K562 (cell line): ENCODE measurements around the gene PDCD11.
"Not testable (repeated sequence)": the region's sequence is repeated elsewhere in the genome, so short reads cannot be mapped to it uniquely, and the experiment has no call there.

Source experiments
- BRF1 ChIP-seq: IDR thresholded peaks from 3 replicates; pipeline ENCODE4 v1.6.1; 2011; ENCODE audit warnings: borderline replicate concordance, mild to moderate bottlenecking; ENCODE audit not compliant: insufficient read length; ENCODE audit errors: extremely low read depth
- FOXJ3 ChIP-seq: sonication (generic); formaldehyde crosslinking; IDR thresholded peaks from 2 replicates; pipeline ENCODE4 v1.4.0; 2020; ENCODE audit warnings: mild to moderate bottlenecking, missing genetic modification reagents
- POLR2A ChIP-seq: fragments of 450-650 bp; conservative IDR thresholded peaks from 2 replicates; pipeline ENCODE4 v1.6.1; 2016
- POLR2AphosphoS5 ChIP-seq: IDR thresholded peaks from 2 replicates; pipeline ENCODE4 v1.6.1; 2011; ENCODE audit warnings: mild to moderate bottlenecking, low read depth, low read length, moderate library complexity; ENCODE audit not compliant: control insufficient read depth, insufficient read depth
- ZSCAN32 ChIP-seq: fragments of 450-650 bp; formaldehyde crosslinking; IDR thresholded peaks from 2 replicates; pipeline ENCODE4 v1.4.0; 2020; ENCODE audit warnings: mild to moderate bottlenecking, moderate library complexity
- TF ChIP-seq, protein P1 (sequence below): fragments of 250-450 bp; sonication (Bioruptor Pico); IDR thresholded peaks from 2 replicates; pipeline ENCODE4 v1.5.0; 2020; ENCODE audit warnings: mild to moderate bottlenecking, borderline replicate concordance

DNA sequence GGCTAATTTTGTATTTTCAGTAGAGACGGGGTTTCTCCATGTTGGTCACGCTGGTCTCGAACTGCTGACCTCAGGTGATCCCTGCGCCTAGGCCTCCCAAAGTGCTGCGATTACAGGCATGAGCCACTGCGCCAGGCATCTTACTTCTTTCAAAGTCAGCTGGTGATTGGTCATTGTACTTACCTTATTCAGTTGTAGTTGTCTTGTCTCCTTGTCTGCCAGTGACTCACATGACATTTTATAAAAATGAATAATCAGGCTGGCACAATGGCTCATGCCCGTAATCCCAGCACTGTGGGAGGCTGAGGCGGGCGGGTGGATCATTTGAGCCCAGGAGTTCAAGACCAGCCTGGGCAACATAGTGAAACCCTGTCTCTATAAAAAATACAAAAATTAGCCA lies 35.6 kb upstream of the PDCD11 start:
- TF ChIP-seq, protein P1, sequence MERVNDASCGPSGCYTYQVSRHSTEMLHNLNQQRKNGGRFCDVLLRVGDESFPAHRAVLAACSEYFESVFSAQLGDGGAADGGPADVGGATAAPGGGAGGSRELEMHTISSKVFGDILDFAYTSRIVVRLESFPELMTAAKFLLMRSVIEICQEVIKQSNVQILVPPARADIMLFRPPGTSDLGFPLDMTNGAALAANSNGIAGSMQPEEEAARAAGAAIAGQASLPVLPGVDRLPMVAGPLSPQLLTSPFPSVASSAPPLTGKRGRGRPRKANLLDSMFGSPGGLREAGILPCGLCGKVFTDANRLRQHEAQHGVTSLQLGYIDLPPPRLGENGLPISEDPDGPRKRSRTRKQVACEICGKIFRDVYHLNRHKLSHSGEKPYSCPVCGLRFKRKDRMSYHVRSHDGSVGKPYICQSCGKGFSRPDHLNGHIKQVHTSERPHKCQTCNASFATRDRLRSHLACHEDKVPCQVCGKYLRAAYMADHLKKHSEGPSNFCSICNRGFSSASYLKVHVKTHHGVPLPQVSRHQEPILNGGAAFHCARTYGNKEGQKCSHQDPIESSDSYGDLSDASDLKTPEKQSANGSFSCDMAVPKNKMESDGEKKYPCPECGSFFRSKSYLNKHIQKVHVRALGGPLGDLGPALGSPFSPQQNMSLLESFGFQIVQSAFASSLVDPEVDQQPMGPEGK (CRISPR knock-in tag): not testable (repeated sequence)
- not testable (repeated sequence) for TF ChIP-seq FOXJ3 (CRISPR knock-in tag); POLR2AphosphoS5; POLR2A; BRF1; ZSCAN32
